ENCODE data around the gene UNC80.

UNC80 gene, protein sequence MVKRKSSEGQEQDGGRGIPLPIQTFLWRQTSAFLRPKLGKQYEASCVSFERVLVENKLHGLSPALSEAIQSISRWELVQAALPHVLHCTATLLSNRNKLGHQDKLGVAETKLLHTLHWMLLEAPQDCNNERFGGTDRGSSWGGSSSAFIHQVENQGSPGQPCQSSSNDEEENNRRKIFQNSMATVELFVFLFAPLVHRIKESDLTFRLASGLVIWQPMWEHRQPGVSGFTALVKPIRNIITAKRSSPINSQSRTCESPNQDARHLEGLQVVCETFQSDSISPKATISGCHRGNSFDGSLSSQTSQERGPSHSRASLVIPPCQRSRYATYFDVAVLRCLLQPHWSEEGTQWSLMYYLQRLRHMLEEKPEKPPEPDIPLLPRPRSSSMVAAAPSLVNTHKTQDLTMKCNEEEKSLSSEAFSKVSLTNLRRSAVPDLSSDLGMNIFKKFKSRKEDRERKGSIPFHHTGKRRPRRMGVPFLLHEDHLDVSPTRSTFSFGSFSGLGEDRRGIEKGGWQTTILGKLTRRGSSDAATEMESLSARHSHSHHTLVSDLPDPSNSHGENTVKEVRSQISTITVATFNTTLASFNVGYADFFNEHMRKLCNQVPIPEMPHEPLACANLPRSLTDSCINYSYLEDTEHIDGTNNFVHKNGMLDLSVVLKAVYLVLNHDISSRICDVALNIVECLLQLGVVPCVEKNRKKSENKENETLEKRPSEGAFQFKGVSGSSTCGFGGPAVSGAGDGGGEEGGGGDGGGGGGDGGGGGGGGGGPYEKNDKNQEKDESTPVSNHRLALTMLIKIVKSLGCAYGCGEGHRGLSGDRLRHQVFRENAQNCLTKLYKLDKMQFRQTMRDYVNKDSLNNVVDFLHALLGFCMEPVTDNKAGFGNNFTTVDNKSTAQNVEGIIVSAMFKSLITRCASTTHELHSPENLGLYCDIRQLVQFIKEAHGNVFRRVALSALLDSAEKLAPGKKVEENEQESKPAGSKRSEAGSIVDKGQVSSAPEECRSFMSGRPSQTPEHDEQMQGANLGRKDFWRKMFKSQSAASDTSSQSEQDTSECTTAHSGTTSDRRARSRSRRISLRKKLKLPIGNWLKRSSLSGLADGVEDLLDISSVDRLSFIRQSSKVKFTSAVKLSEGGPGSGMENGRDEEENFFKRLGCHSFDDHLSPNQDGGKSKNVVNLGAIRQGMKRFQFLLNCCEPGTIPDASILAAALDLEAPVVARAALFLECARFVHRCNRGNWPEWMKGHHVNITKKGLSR (N-terminal part only)

GRCh38 chr2:209771474-209772289, at the start of gene UNC80:
UNC80 (plus strand) TSS chr2:209771832; CDS start chr2:209772073, 241 bp downstream.
- Histone ChIP-seq H3K9ac (no peak within 1 kb of the TSS), H2AFZ (ENCODE audit: low read depth) (no peak within 1 kb of the TSS), H3K4me2 (no peak within 1 kb of the TSS), H3K4me3 (IDR thresholded peaks at IDR 0.05; ENCODE audit: insufficient read depth, low read depth, low read length) (no peak within 1 kb of the TSS), H3K27ac (no peak within 1 kb of the TSS), H3K36me3 (ENCODE audit: insufficient read depth) (no peaks in the 10 kb centered on the region), H3K79me2 (ENCODE audit: insufficient read depth, low read depth) (no peaks in the 10 kb centered on the region), H4K20me1 (ENCODE audit: insufficient read depth) (no peaks in the 10 kb centered on the region), H3K4me1 (ENCODE audit: low read depth, poor library complexity, severe bottlenecking) (no peaks in the 10 kb centered on the region), H3K27me3 (ENCODE audit: insufficient read depth, low read depth) (no peaks in the 10 kb centered on the region)
- TF ChIP-seq CTCF (conservative IDR thresholded peaks at IDR 0.05; ENCODE audit: low read depth, low read length), result no peak

GRCh38 chr2:209726311-209726710, 45.3 kb upstream of the UNC80 start:
- Histone ChIP-seq H3K79me2 (ENCODE audit: insufficient read depth, low read depth) (no peaks in the 10 kb centered on the region), H3K9ac (no peak overlapping the region), H2AFZ (ENCODE audit: low read depth) (no peak overlapping the region), H4K20me1 (ENCODE audit: insufficient read depth) (no peaks in the 10 kb centered on the region), H3K4me1 (ENCODE audit: low read depth, poor library complexity, severe bottlenecking) (no peaks in the 10 kb centered on the region), H3K27ac (no peak overlapping the region), H3K4me2 (no peak overlapping the region), H3K27me3 (ENCODE audit: insufficient read depth, low read depth) (no peaks in the 10 kb centered on the region), H3K4me3 (IDR thresholded peaks at IDR 0.05; ENCODE audit: insufficient read depth, low read depth, low read length) (no peak overlapping the region), H3K36me3 (ENCODE audit: insufficient read depth) (no peaks in the 10 kb centered on the region)
- no peak for TF ChIP-seq CTCF (conservative IDR thresholded peaks at IDR 0.05; ENCODE audit: low read depth, low read length)

DNA sequence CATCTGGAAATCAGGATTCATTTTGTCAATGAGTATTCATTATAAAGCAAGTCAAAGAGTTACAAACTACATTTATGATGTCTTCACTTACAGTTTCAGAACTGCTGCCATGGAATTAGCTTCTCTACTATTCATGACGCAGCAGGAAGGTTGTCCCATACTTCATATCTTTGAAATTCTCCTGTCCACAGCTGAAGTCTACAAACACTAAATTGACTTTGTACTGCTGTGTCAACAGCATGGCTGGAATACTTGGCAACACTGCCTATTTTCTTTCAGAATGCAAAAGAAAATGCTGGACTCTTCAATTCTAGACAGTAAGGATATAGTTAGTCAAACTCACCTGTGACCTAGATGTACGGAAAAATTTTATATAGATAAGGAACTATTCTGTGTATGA, 44.6 kb upstream of the UNC80 start:
- H3K4me1 ChIP-seq (ENCODE audit: low read depth, poor library complexity, severe bottlenecking), result no peaks in the 10 kb centered on the region
- H3K27ac ChIP-seq, result no peak overlapping the region
- no peak overlapping the region for H2AFZ ChIP-seq (ENCODE audit: low read depth)
- H4K20me1 ChIP-seq (ENCODE audit: insufficient read depth), result no peaks in the 10 kb centered on the region
- H3K9ac ChIP-seq, result no peak overlapping the region
- H3K4me3 ChIP-seq (IDR thresholded peaks at IDR 0.05; ENCODE audit: insufficient read depth, low read depth, low read length), result no peak overlapping the region
- no peaks in the 10 kb centered on the region for H3K27me3 ChIP-seq (ENCODE audit: insufficient read depth, low read depth)
- H3K36me3 ChIP-seq (ENCODE audit: insufficient read depth), result no peaks in the 10 kb centered on the region
- H3K79me2 ChIP-seq (ENCODE audit: insufficient read depth, low read depth), result no peaks in the 10 kb centered on the region
- no peak for TF ChIP-seq CTCF (conservative IDR thresholded peaks at IDR 0.05; ENCODE audit: low read depth, low read length)
- H3K4me2 ChIP-seq, result no peak overlapping the region

- Histone ChIP-seq H3K9ac (no peak overlapping the region), H3K4me3 (IDR thresholded peaks at IDR 0.05; ENCODE audit: insufficient read depth, low read depth, low read length) (no peak overlapping the region), H4K20me1 (ENCODE audit: insufficient read depth) (no peaks in the 10 kb centered on the region), H3K27me3 (ENCODE audit: insufficient read depth, low read depth) (no peaks in the 10 kb centered on the region), H3K4me2 (no peak overlapping the region), H2AFZ (ENCODE audit: low read depth) (no peak overlapping the region), H3K27ac (no peak overlapping the region), H3K79me2 (ENCODE audit: insufficient read depth, low read depth) (no peaks in the 10 kb centered on the region), H3K4me1 (ENCODE audit: low read depth, poor library complexity, severe bottlenecking) (no peaks in the 10 kb centered on the region), H3K36me3 (ENCODE audit: insufficient read depth) (no peaks in the 10 kb centered on the region)
- TF ChIP-seq CTCF (conservative IDR thresholded peaks at IDR 0.05; ENCODE audit: low read depth, low read length), result no peak
Measured at GRCh38 chr2:209734805-209735204, 36.8 kb upstream of the UNC80 start.
